GM12892 (cell line): ENCODE measurements around the gene VIPR2.

Experiments
- POLR2AphosphoS5 ChIP-seq: IDR thresholded peaks from 2 replicates; pipeline ENCODE4 v1.6.1; 2011; ENCODE audit warnings: low read depth, low read length, control low read depth
- TAF1 ChIP-seq: IDR thresholded peaks from 2 replicates; pipeline ENCODE4 v1.6.1; 2011; ENCODE audit warnings: low read depth, mild to moderate bottlenecking, control low read depth, low read length, borderline replicate concordance

DNA sequence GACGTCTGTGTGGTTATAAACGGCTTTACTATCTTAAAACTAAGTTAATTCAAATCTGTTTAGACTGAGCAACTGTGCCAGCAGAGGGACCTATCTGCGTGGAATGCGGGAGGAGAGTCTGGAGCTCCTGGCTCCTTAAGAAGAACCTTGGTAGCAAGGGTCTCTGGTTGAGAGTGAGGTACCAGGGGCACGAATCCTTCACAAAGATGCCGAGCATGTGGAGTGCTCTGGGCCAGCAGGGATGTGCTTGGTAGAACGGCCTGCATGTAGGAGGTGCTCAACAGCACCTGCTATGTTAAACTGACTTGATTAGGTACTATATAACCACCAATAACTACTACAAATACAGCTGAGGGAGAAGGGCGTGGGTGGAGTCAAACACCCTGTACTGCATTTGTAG lies 102.6 kb downstream of the VIPR2 start:
- no peak for TF ChIP-seq TAF1
- TF ChIP-seq POLR2AphosphoS5: no peak
